Cardiac muscle cell (in vitro differentiated cells and primary cell): ENCODE results near the gene C16orf96. TPM values are rescaled to one million over a fixed set of nuclear protein-coding genes. Genes with fewer than 3 reads are reported as not detected.

Experiments
- DNase-seq, 2 donors: peaks; one replicate each; pipeline versions ENCODE4 v3.0.0 to v3.0.0-alpha.2; 2010 to 2017; ENCODE audit warnings: low read depth in 1 of 2, low spot score in 1 of 2
- H3K27ac ChIP-seq: fragments of 200-600 bp; sonication (generic); 2 replicates; pipeline ENCODE4 v1.5.1; 2016
- H3K27me3 ChIP-seq: fragments of 200-600 bp; sonication (generic); 2 replicates; pipeline ENCODE4 v1.6.0; 2016; ENCODE audit warnings: control low read depth
- H3K36me3 ChIP-seq: fragments of 200-600 bp; sonication (generic); 2 replicates; pipeline ENCODE4 v1.5.1; 2016; ENCODE audit warnings: control low read depth
- H3K4me1 ChIP-seq: fragments of 200-600 bp; sonication (generic); 2 replicates; pipeline ENCODE4 v1.8.1; 2017; ENCODE audit warnings: low read depth, mild to moderate bottlenecking, mixed run types
- H3K4me3 ChIP-seq: fragments of 200-600 bp; sonication (generic); 2 replicates; pipeline ENCODE4 v1.5.1; 2016; ENCODE audit warnings: mild to moderate bottlenecking
- H3K9me3 ChIP-seq: fragments of 200-600 bp; sonication (generic); 2 replicates; pipeline ENCODE4 v1.5.1; 2017; ENCODE audit warnings: low read depth, mild to moderate bottlenecking, control low read depth
- CTCF ChIP-seq: IDR thresholded peaks from 2 replicates; pipeline ENCODE4 v1.5.1; 2012; ENCODE audit warnings: low read depth, mild to moderate bottlenecking, low read length
- polyA plus RNA-seq: library from polyadenylated mRNA; unstranded; fragments of >200 nt; fragmentation: Nextera tagmentation; extraction: Ambion mirVana; gene quantifications from 2 replicates; pipeline ENCODE4 v1.2.1, GENCODE V29; 2016
- total RNA-seq: library from RNA; depleted of rRNA; stranded (reverse); fragments of >200 nt; gene quantifications from 2 replicates; pipeline ENCODE4 v1.2.3, GENCODE V29; 2016

Gene C16orf96
- total and polyA plus RNA-seq, 2 experiments from 2014 or later: 0.39 to 3.6 TPM

DNA sequence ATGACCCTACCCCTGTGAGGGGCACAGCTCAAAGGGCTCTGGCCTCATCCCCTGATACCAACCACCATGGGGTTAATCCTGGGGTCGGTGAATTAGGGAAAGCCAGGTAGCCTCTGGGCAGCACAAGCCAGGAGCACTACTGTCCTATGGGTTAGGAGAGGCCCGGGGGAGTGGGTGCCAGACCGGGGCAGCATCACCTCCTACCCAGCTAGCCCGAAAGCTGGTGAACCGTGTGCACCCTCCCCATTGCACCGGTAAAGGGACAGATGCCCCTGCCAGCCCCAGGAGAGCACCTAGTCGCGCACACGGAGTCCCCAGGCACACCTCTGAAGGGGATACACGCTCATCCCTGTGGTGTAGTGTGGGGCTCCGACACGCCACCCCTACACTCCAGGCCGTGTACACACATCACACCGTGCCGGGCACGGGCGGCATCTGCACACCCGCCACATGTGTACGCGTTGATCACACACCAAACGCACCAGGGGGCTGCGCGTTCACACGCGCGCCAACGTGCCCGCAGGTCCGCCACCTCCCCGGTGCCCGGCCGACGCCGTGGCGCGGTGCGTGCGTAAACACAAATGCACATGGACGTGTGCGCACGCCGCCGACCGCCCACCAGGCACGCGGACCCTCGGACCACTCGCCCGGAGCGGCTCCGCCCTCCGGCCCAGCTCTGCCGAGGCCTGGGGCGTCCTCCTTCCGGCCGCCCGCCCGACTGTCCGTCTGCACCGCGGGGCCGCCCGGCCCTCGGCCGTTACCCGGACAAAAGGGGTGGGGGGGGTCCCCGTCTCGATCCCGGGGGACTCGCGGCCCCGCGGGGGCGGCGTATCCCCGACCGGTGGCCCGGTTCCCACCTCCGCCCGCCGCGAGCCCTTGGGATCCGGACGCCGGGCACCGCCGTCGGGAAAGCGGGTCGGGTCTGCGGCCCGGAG, 57.8 kb downstream of the C16orf96 start:
- Histone ChIP-seq H3K4me1 (peaks cover 9% of the 10 kb centered on the region), H3K4me3 (peak overlapping the region; percentile 80), H3K9me3 (no peaks in the 10 kb centered on the region), H3K36me3 (no peaks in the 10 kb centered on the region), H3K27me3 (no peaks in the 10 kb centered on the region), H3K27ac (peak overlapping the region; percentile 97)
- peak; percentile 58 to 70 for DNase-seq
- no peak for TF ChIP-seq CTCF

DNA sequence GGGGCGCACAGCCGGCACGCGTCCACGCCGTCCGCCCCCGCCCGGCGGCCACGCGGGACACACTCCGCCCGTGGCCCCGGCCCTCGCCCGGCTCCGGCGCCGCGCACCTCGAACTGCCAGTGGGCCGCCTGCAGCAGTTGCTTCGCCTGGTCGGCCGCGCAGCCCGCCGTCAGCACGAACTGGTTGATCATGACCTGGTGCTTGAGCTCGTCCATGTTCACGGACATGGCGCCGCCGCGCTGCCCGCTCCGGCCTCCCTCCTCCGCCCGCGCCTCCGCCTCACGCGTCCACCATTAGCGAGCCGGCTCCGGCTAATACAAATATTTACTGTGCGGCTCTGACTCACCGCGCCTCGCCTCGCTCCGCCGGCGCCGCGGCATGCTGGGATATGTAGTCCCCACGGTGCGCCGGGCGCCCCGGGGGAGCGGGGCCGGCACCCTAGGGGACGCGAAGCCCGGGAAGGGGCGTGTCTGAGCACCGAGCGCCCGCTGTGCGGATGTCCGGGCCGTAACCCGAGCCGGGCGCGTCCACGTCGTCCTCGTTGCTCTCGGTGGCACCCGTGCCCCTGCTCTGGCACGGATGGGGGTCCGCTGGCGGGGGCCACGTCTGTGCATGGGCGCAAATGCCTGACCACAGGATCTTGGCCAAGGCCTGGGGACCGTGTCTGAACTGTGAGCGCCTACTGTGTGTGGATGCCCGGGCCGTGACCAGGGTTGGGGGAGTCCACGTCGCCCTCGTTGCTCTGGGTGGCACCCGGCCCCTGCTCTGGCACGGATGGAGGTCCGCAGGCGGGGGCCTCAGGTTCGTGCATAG, 58.6 kb downstream of the C16orf96 start, which contains the start of gene UBALD1:
UBALD1 (minus strand) TSS at position 318 of the 813 bp plus-strand sequence; CDS start at position 227, 91 bp downstream.
- peak within 1 kb of the TSS; percentile 97 for H3K27ac ChIP-seq
- peak; percentile 94 to 95 for DNase-seq
- TF ChIP-seq CTCF: no peak
- H3K4me3 ChIP-seq: peak within 1 kb of the TSS; percentile 80
- H3K27me3 ChIP-seq: no peaks in the 10 kb centered on the region
- no peaks in the 10 kb centered on the region for H3K9me3 ChIP-seq
- H3K36me3 ChIP-seq: no peaks in the 10 kb centered on the region
- H3K4me1 ChIP-seq: peaks cover 9% of the 10 kb centered on the region

GRCh38 chr16:4615384-4616046, 59.4 kb downstream of the C16orf96 start:
- H3K4me1 ChIP-seq: peaks cover 9% of the 10 kb centered on the region
- DNase-seq: no peak

DNA sequence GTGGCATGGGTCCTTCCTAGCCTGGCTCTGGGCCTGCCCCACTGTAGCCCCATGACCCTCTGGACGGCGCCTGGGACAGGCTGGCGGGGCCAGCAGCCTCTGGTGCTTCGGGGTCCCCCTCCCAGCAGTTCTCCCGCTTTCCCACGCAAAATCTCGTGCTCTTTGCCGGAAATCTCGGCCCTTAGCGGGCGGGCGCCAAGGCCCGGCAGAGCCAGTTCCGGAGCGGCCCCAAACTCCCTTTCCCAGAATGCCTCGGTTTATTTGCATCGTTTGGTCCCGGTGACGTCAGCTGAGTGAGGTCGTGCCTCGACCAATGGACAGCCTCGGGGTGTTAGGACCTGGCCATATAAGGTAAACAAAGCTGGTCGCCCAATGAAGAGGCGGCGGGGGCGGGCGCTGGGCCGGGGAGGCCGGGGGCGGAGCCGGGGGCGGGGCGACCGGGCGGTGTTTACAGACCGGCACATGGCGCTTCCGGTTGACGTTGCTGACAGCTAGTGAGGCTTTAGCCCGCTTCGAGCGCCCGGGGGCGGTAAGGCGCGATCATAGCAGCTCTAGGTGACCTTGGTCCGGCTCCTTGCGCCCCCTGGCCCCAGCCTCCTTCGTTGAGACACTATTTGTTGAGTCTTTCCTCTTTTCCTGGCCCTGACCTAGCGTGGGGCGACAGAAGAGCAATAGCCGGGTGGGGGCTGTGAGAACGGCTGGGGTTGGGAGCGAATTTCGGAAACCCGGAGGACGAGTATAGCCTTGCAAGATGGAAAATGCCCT, 60.1 kb downstream of the C16orf96 start:
- Histone ChIP-seq H3K27ac (peak overlapping the region; percentile 99), H3K9me3 (no peaks in the 10 kb centered on the region), H3K4me1 (peaks cover 9% of the 10 kb centered on the region), H3K36me3 (no peaks in the 10 kb centered on the region), H3K4me3 (peak overlapping the region; percentile 18), H3K27me3 (no peaks in the 10 kb centered on the region)
- peak; percentile 100 for DNase-seq
- peak; percentile 44 for TF ChIP-seq CTCF

More at GRCh38 chr16:4615384-4616046, 59.4 kb downstream of the C16orf96 start:
- no peaks in the 10 kb centered on the region for H3K36me3 ChIP-seq
- peak overlapping the region; percentile 97 for H3K27ac ChIP-seq
- H3K9me3 ChIP-seq: no peaks in the 10 kb centered on the region
- H3K4me3 ChIP-seq: no peak overlapping the region
- no peak for TF ChIP-seq CTCF
- H3K27me3 ChIP-seq: no peaks in the 10 kb centered on the region
